ENCODE data around the gene IFNGR1.

IFNGR1 gene

GRCh38 chr6:137202078-137202477 is 17.1 kb downstream of the IFNGR1 start:
- TF ChIP-seq, protein P1, sequence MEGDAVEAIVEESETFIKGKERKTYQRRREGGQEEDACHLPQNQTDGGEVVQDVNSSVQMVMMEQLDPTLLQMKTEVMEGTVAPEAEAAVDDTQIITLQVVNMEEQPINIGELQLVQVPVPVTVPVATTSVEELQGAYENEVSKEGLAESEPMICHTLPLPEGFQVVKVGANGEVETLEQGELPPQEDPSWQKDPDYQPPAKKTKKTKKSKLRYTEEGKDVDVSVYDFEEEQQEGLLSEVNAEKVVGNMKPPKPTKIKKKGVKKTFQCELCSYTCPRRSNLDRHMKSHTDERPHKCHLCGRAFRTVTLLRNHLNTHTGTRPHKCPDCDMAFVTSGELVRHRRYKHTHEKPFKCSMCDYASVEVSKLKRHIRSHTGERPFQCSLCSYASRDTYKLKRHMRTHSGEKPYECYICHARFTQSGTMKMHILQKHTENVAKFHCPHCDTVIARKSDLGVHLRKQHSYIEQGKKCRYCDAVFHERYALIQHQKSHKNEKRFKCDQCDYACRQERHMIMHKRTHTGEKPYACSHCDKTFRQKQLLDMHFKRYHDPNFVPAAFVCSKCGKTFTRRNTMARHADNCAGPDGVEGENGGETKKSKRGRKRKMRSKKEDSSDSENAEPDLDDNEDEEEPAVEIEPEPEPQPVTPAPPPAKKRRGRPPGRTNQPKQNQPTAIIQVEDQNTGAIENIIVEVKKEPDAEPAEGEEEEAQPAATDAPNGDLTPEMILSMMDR (conservative IDR thresholded peaks at IDR 0.05; ENCODE audit: low read depth, low read length): peak; percentile 8

DNA sequence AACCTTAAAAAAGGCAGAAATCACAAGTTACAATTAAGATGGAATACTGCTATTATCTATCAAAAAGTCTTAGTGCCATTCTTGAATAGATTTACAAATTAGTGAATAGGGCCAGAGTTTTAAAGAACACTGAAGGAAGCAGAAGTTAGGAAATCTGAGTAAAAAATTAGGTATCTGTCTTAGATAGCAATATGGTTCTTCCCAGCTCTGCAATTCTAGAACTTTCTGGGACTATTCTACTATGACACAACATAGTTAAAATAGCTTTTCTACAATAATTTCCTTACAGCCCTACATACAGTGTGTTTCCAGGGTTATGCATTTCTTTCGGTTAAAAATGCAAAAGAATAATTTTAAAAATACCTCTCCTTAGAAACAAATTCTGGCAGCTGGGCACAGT is 18.2 kb downstream of the IFNGR1 start:
- TF ChIP-seq, protein P1 (conservative IDR thresholded peaks at IDR 0.05; ENCODE audit: low read depth, low read length): no peak
- H3K4me3 ChIP-seq (ENCODE audit: low read length): no peak overlapping the region
- no peak for DNase-seq (ENCODE audit: low read depth)

More at GRCh38 chr6:137202078-137202477, 17.1 kb downstream of the IFNGR1 start:
- H3K4me3 ChIP-seq (ENCODE audit: low read length): no peak overlapping the region
- DNase-seq (ENCODE audit: low read depth): no peak

DNA sequence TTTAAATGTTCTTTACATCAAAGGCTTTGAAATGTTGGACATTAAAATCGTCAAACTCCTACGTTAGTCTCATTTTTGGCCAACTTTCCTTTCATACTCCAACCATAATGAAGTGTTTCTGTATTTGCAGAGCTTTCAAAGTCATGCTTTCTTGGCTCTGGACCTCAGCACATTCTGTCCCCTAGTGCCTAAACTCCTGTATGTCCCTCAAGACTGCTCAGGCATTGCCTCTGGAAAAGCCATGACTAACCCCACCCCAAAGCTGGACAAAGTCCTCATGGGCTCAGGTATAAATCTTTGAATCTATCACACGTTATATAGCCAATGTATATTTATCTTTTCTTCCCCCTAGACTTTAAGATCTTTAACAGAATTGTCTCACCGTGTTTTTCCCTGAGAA is 18.9 kb downstream of the IFNGR1 start:
- no peak overlapping the region for H3K4me3 ChIP-seq (ENCODE audit: low read length)
- TF ChIP-seq, protein P1 (conservative IDR thresholded peaks at IDR 0.05; ENCODE audit: low read depth, low read length): no peak
- DNase-seq (ENCODE audit: low read depth): no peak

DNA sequence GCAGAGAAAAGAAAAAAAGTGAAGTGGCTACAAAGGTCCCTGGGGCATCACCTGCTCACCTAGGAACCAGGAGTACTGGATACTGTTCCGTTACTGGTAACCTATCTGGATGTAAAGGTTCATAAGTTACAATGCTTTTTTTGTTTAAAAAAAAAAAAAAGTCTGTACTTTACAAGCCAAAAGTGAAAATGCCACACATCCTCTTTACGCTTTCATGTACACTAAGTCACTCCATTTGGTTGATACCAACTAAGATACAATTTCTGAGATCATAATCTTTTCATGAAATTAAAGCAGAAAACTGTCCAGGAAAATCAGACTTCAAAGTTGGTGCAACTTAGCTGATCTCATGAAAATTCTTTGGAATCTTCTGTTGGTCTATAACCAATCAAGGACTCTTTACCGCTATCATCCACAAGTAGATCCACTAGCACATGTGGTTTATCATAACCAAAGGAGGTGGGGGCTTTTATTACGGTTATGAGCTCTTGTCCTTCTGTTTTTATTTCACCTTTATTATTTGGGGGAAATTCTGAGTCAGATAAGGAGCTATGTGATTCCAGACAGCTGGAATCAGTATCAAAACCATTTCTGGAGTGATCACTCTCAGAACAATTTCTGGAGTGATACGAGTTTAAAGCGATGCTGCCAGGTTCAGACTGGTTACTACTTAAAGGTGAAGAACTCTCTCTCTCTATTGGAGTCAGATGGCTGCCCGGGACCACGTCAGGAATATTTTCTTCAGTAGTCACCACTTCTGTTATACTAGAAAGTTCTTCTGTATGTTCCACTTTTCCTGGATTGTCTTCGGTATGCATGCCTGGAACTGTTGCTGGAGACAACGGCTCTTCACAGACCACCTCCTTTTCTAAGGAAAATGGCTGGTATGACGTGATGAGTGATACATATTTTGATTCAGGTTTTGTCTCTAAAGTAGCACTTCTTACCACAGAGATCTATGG is 21.2 kb downstream of the IFNGR1 start:
- DNase-seq (ENCODE audit: low read depth): no peak
- TF ChIP-seq, protein P1 (conservative IDR thresholded peaks at IDR 0.05; ENCODE audit: low read depth, low read length): no peak
- H3K4me3 ChIP-seq (ENCODE audit: low read length): no peak overlapping the region

- TF ChIP-seq, protein P1 (conservative IDR thresholded peaks at IDR 0.05; ENCODE audit: low read depth, low read length): no peak
- H3K4me3 ChIP-seq (ENCODE audit: low read length): no peak overlapping the region
- DNase-seq (ENCODE audit: low read depth): no peak
These were observed 25.7 kb downstream of the IFNGR1 start for GRCh38 chr6:137193256-137194070.

- TF ChIP-seq, protein P1 (conservative IDR thresholded peaks at IDR 0.05; ENCODE audit: low read depth, low read length): no peak
- no peak for DNase-seq (ENCODE audit: low read depth)
- H3K4me3 ChIP-seq (ENCODE audit: low read length): no peak overlapping the region
These were observed 26.4 kb downstream of the IFNGR1 start for GRCh38 chr6:137192821-137193220.
